ENCODE data around the gene OR9I1. TPM values are rescaled to one million over a fixed set of nuclear protein-coding genes. Genes with fewer than 3 reads are reported as not detected.

The OR9I1 gene
- total and polyA plus RNA-seq, 2 of the 13 experiments (the other 11 are each of a cell fraction or from before 2014, with no cell fraction given), result not detected

- TF ChIP-seq ZNF589 (CRISPR knock-in tag; conservative IDR thresholded peaks at IDR 0.05), result no peak
- TF ChIP-seq STAT6 (CRISPR knock-in tag; IDR thresholded peaks at IDR 0.05; ENCODE audit: borderline replicate concordance), result peak; percentile 88
- TF ChIP-seq POLR2G (IDR thresholded peaks at IDR 0.05; ENCODE audit: low read depth, low read length), result 0 out of 2 replicates have a peak, but pooled peaks have one; percentile 34
- 0 out of 2 replicates have a peak, but pooled peaks have one; percentile 22 for TF ChIP-seq ZNF124 (CRISPR knock-in tag; IDR thresholded peaks at IDR 0.05)
- TF ChIP-seq ZBTB43 (CRISPR knock-in tag; conservative IDR thresholded peaks at IDR 0.05), result no peak
- no peak for TF ChIP-seq ZNF446 (CRISPR knock-in tag; IDR thresholded peaks at IDR 0.05)
- peak; percentile 26; the same call in 1 of the 2 replicates for TF ChIP-seq MTA1 (CRISPR knock-in tag; IDR thresholded peaks at IDR 0.05; ENCODE audit: borderline replicate concordance)
- TF ChIP-seq, protein P1, sequence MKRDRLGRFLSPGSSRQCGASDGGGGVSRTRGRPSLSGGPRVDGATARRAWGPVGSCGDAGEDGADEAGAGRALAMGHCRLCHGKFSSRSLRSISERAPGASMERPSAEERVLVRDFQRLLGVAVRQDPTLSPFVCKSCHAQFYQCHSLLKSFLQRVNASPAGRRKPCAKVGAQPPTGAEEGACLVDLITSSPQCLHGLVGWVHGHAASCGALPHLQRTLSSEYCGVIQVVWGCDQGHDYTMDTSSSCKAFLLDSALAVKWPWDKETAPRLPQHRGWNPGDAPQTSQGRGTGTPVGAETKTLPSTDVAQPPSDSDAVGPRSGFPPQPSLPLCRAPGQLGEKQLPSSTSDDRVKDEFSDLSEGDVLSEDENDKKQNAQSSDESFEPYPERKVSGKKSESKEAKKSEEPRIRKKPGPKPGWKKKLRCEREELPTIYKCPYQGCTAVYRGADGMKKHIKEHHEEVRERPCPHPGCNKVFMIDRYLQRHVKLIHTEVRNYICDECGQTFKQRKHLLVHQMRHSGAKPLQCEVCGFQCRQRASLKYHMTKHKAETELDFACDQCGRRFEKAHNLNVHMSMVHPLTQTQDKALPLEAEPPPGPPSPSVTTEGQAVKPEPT (CRISPR knock-in tag; IDR thresholded peaks at IDR 0.05; ENCODE audit: low read depth), result no peak
- no peak for TF ChIP-seq ZNF20 (CRISPR knock-in tag; IDR thresholded peaks at IDR 0.05)
- peak; percentile 70; the same call in 1 of the 2 replicates for TF ChIP-seq ZBTB7B (CRISPR knock-in tag; IDR thresholded peaks at IDR 0.05)
- TF ChIP-seq NFKB2 (CRISPR knock-in tag; IDR thresholded peaks at IDR 0.05; ENCODE audit: borderline replicate concordance), result no peak
- TF ChIP-seq, protein P2, sequence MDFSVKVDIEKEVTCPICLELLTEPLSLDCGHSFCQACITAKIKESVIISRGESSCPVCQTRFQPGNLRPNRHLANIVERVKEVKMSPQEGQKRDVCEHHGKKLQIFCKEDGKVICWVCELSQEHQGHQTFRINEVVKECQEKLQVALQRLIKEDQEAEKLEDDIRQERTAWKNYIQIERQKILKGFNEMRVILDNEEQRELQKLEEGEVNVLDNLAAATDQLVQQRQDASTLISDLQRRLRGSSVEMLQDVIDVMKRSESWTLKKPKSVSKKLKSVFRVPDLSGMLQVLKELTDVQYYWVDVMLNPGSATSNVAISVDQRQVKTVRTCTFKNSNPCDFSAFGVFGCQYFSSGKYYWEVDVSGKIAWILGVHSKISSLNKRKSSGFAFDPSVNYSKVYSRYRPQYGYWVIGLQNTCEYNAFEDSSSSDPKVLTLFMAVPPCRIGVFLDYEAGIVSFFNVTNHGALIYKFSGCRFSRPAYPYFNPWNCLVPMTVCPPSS (IDR thresholded peaks at IDR 0.05), result no peak
- TF ChIP-seq ZSCAN30 (CRISPR knock-in tag; IDR thresholded peaks at IDR 0.05), result no peak
- TF ChIP-seq GABPA (IDR thresholded peaks at IDR 0.05; ENCODE audit: low read depth, low read length), result no peak
- TF ChIP-seq GABPA (CRISPR knock-in tag; IDR thresholded peaks at IDR 0.05; ENCODE audit: low read depth), result no peak
- TF ChIP-seq, protein P3, sequence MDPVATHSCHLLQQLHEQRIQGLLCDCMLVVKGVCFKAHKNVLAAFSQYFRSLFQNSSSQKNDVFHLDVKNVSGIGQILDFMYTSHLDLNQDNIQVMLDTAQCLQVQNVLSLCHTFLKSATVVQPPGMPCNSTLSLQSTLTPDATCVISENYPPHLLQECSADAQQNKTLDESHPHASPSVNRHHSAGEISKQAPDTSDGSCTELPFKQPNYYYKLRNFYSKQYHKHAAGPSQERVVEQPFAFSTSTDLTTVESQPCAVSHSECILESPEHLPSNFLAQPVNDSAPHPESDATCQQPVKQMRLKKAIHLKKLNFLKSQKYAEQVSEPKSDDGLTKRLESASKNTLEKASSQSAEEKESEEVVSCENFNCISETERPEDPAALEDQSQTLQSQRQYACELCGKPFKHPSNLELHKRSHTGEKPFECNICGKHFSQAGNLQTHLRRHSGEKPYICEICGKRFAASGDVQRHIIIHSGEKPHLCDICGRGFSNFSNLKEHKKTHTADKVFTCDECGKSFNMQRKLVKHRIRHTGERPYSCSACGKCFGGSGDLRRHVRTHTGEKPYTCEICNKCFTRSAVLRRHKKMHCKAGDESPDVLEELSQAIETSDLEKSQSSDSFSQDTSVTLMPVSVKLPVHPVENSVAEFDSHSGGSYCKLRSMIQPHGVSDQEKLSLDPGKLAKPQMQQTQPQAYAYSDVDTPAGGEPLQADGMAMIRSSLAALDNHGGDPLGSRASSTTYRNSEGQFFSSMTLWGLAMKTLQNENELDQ (CRISPR knock-in tag; IDR thresholded peaks at IDR 0.05; ENCODE audit: borderline replicate concordance), result no peak
- TF ChIP-seq, protein P4, sequence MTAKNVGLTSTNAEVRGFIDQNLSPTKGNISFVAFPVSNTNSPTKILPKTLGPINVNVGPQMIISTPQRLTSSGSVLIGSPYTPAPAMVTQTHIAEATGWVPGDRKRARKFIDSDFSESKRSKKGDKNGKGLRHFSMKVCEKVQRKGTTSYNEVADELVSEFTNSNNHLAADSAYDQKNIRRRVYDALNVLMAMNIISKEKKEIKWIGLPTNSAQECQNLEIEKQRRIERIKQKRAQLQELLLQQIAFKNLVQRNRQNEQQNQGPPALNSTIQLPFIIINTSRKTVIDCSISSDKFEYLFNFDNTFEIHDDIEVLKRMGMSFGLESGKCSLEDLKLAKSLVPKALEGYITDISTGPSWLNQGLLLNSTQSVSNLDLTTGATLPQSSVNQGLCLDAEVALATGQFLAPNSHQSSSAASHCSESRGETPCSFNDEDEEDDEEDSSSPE (CRISPR knock-in tag; IDR thresholded peaks at IDR 0.05), result peak; percentile 78
- TF ChIP-seq RELA (CRISPR knock-in tag; IDR thresholded peaks at IDR 0.05), result no peak
These were observed 40.3 kb upstream of the OR9I1 start (continued) for GRCh38 chr11:58165504-58166106.
